Lung (tissue), 12 donors: ENCODE measurements around the gene PRDM15. TPM values are rescaled to one million over a fixed set of nuclear protein-coding genes. Genes with fewer than 3 reads are reported as not detected.

ENCODE experiments used
- ATAC-seq: fragments of 200-7000 bp; cut with Tn5 transposase; one replicate; pipeline ENCODE4 v1.9.1; 2020; ENCODE audit warnings: moderate number of reproducible peaks; ENCODE audit not compliant: insufficient read depth, low FRiP score
- DNase-seq, 3 donors: peaks; one replicate each; pipeline ENCODE4 v3.0.0-alpha.2; 2013 to 2017
- H3K27ac ChIP-seq, 2 donors: one replicate each; pipeline ENCODE4 v1.5.1; 2013; ENCODE audit warnings: mild to moderate bottlenecking in 2 of 2, moderate library complexity in 2 of 2, control low read depth in 1 of 2, inconsistent platforms in 1 of 2, low read depth in 1 of 2, low read length in 1 of 2
- H3K27me3 ChIP-seq, 3 donors: one replicate each; pipeline ENCODE4 v1.5.1; 2013; ENCODE audit warnings: low read length in 2 of 3; ENCODE audit not compliant: control insufficient read depth in 3 of 3, insufficient read depth in 3 of 3
- H3K36me3 ChIP-seq, 4 donors: one replicate each; pipeline ENCODE4 v1.5.1; 2013; ENCODE audit warnings: low read length in 4 of 4, mild to moderate bottlenecking in 1 of 4, moderate library complexity in 1 of 4; ENCODE audit not compliant: control insufficient read depth in 4 of 4, insufficient read depth in 4 of 4
- H3K4me1 ChIP-seq, 5 donors: one replicate each; pipeline ENCODE4 v1.5.1; 2013; ENCODE audit warnings: low read length in 5 of 5, mild to moderate bottlenecking in 2 of 5, moderate library complexity in 1 of 5; ENCODE audit not compliant: control insufficient read depth in 5 of 5, insufficient read depth in 5 of 5
- H3K4me3 ChIP-seq: one replicate; pipeline ENCODE4 v1.5.1; 2013; ENCODE audit warnings: mild to moderate bottlenecking, control low read depth, moderate library complexity
- H3K9ac ChIP-seq, 2 donors: one replicate each; pipeline ENCODE4 v1.5.1; 2013; ENCODE audit warnings: low read length in 2 of 2, control low read depth in 1 of 2; ENCODE audit not compliant: insufficient read depth in 1 of 2
- H3K9me3 ChIP-seq, 4 donors: one replicate each; pipeline ENCODE4 v1.5.1; 2013; ENCODE audit warnings: low read length in 3 of 4, mild to moderate bottlenecking in 1 of 4, moderate library complexity in 1 of 4; ENCODE audit not compliant: control insufficient read depth in 4 of 4, insufficient read depth in 3 of 4
- CTCF ChIP-seq: IDR thresholded peaks from 2 replicates; pipeline ENCODE4 v1.5.1; 2012; ENCODE audit warnings: mild to moderate bottlenecking; ENCODE audit errors: control extremely low read depth, extremely low read depth
- WGBS, 2 donors: extraction: QIAGEN DNeasy Blood & Tissue Kit; methylation state at CpG; one replicate each; pipeline ENCODE4 v1.1.7; 2013; 5-methylcytosine and 5-hydroxymethylcytosine counted together
- polyA plus RNA-seq, 2 donors: library from polyadenylated mRNA; stranded (reverse); fragments of 200-250 nt; gene quantifications; one replicate each; pipeline ENCODE4 v1.2.1, GENCODE V29; 2013
- total RNA-seq, 2 donors: library from RNA; depleted of rRNA in 1 of 2; stranded (reverse); fragments of >200 nt in 1 of 2; gene quantifications; one replicate each; pipeline ENCODE4 v1.2.1, GENCODE V29; 2014 to 2021
- donor health status: control.
- donor health status: control.
- donor health status: Bipolar disorder and iron deficiency.
- donor health status: healthy.
- donor health status: DM: yes; HTN: yes; CAD: no.

The PRDM15 gene
- total and polyA plus RNA-seq, 4 donors = 2.4 to 7.2 (median 4.1) TPM

GRCh38 chr21:41836166-41837015 is 42.8 kb downstream of the PRDM15 start:
- Histone ChIP-seq H3K27me3 (no peaks in the 10 kb centered on the region), H3K36me3 (peaks cover 4 to 42% (median 10%) of the 10 kb centered on the region in 4 donors)
- 96 to 97% methylated on average over 32 of the region's 32 CpGs for WGBS, 2 donors

GRCh38 chr21:41835711-41836154 is 43.4 kb downstream of the PRDM15 start:
- no peak for TF ChIP-seq CTCF
- H3K4me1 ChIP-seq = peaks cover 0 to 17% (median 4%) of the 10 kb centered on the region in 5 donors
- H3K36me3 ChIP-seq = peaks cover 4 to 42% (median 8%) of the 10 kb centered on the region in 4 donors
- no peaks in the 10 kb centered on the region for H3K27me3 ChIP-seq
- H3K27ac ChIP-seq = no peak overlapping the region
- no peak overlapping the region for H3K4me3 ChIP-seq
- H3K9ac ChIP-seq = no peak overlapping the region
- ATAC-seq (no peak), DNase-seq (no peak)
- 80 to 91% methylated on average over 10 of the region's 10 CpGs for WGBS, 2 donors
- no peaks in the 10 kb centered on the region for H3K9me3 ChIP-seq

More at GRCh38 chr21:41836166-41837015, 42.8 kb downstream of the PRDM15 start:
- TF ChIP-seq CTCF = no peak
- peaks cover 0 to 11% (median 4%) of the 10 kb centered on the region in 5 donors for H3K4me1 ChIP-seq
- DNase-seq (no peak), ATAC-seq (no peak)
- H3K9ac ChIP-seq = no peak overlapping the region
- H3K27ac ChIP-seq = no peak overlapping the region
- H3K4me3 ChIP-seq = no peak overlapping the region
- H3K9me3 ChIP-seq = no peaks in the 10 kb centered on the region

GRCh38 chr21:41834926-41835663 is 44.0 kb downstream of the PRDM15 start:
- H3K27me3 ChIP-seq = no peaks in the 10 kb centered on the region
- no peaks in the 10 kb centered on the region for H3K9me3 ChIP-seq
- H3K4me1 ChIP-seq = peaks cover 0 to 17% (median 4%) of the 10 kb centered on the region in 5 donors
- ATAC-seq = no peak
- TF ChIP-seq CTCF = no peak
- DNase-seq = no peak
- H3K27ac ChIP-seq = no peak overlapping the region
- H3K36me3 ChIP-seq = peaks cover 4 to 42% (median 8%) of the 10 kb centered on the region in 4 donors
- no peak overlapping the region for H3K4me3 ChIP-seq
- WGBS, 2 donors = 96 to 98% methylated on average over 42 of the region's 42 CpGs
- no peak overlapping the region for H3K9ac ChIP-seq
